Lower lobe of right lung (tissue), 2 donors: ENCODE data around the gene KIF3A. TPM values are rescaled to one million over a fixed set of nuclear protein-coding genes. Genes with fewer than 3 reads are reported as not detected.

Experiments used
- ATAC-seq, 2 donors: fragments of 200-7000 bp; cut with Tn5 transposase; one replicate each; pipeline ENCODE4 v1.9.1; 2020 to 2022; ENCODE audit warnings: mild to moderate bottlenecking in 2 of 2, moderate library complexity in 2 of 2
- DNase-seq: peaks from one replicate; pipeline ENCODE4 v3.0.0-alpha.2; 2020
- H3K27ac ChIP-seq: fragments of 200-600 bp; one replicate; pipeline ENCODE4 v1.8.0; 2022
- H3K27me3 ChIP-seq: fragments of 200-600 bp; one replicate; pipeline ENCODE4 v1.8.0; 2022; ENCODE audit warnings: low read depth
- H3K36me3 ChIP-seq: fragments of 200-600 bp; one replicate; pipeline ENCODE4 v1.8.0; 2022; ENCODE audit warnings: mild to moderate bottlenecking
- H3K4me1 ChIP-seq: fragments of 200-600 bp; one replicate; pipeline ENCODE4 v1.8.0; 2022
- H3K4me3 ChIP-seq: fragments of 200-600 bp; one replicate; pipeline ENCODE4 v1.8.0; 2022; ENCODE audit warnings: mild to moderate bottlenecking
- H3K9me3 ChIP-seq: fragments of 200-600 bp; one replicate; pipeline ENCODE4 v1.8.0; 2022
- intact Hi-C: fragments of 100-400 bp; cut with DNase I; formaldehyde crosslinking; loops from one replicate; pipeline ENCODE4 v1.11.0; 2022
- total RNA-seq: library from RNA; stranded (reverse); fragmentation: NEBNext Ultra II Directional; extraction: Animal tissue kit (Norgen Biotek cat#: 25700); gene quantifications from one replicate; pipeline ENCODE4 v1.2.1, GENCODE V29; 2021
- TF ChIP-seq, protein P1 (sequence below): fragments of 200-600 bp; IDR thresholded peaks from one replicate; pipeline ENCODE4 v1.8.0; 2022; ENCODE audit warnings: antibody characterized with exemption, mild to moderate bottlenecking
- donor health status: DM: no; HTN: yes; CAD: no; lungs with severe emphysema.

KIF3A gene
- total RNA-seq, 1 donor from 2014 or later = 10.8 TPM

GRCh38 chr5:132688536-132689339 lies 48.6 kb downstream of the KIF3A start:
- H3K4me3 ChIP-seq = no peak overlapping the region
- TF ChIP-seq, protein P1, sequence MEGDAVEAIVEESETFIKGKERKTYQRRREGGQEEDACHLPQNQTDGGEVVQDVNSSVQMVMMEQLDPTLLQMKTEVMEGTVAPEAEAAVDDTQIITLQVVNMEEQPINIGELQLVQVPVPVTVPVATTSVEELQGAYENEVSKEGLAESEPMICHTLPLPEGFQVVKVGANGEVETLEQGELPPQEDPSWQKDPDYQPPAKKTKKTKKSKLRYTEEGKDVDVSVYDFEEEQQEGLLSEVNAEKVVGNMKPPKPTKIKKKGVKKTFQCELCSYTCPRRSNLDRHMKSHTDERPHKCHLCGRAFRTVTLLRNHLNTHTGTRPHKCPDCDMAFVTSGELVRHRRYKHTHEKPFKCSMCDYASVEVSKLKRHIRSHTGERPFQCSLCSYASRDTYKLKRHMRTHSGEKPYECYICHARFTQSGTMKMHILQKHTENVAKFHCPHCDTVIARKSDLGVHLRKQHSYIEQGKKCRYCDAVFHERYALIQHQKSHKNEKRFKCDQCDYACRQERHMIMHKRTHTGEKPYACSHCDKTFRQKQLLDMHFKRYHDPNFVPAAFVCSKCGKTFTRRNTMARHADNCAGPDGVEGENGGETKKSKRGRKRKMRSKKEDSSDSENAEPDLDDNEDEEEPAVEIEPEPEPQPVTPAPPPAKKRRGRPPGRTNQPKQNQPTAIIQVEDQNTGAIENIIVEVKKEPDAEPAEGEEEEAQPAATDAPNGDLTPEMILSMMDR = no peak
- intact Hi-C loops = no loop called here
- no peaks in the 10 kb centered on the region for H3K4me1 ChIP-seq
- no peaks in the 10 kb centered on the region for H3K9me3 ChIP-seq
- DNase-seq (no peak), ATAC-seq (no peak)
- no peak overlapping the region for H3K27ac ChIP-seq
- no peaks in the 10 kb centered on the region for H3K27me3 ChIP-seq
- H3K36me3 ChIP-seq = no peaks in the 10 kb centered on the region

GRCh38 chr5:132687995-132688394 lies 49.4 kb downstream of the KIF3A start:
- ATAC-seq (no peak), DNase-seq (no peak)
- Histone ChIP-seq H3K36me3 (no peaks in the 10 kb centered on the region), H3K4me1 (no peaks in the 10 kb centered on the region), H3K27me3 (no peaks in the 10 kb centered on the region), H3K27ac (no peak overlapping the region), H3K9me3 (no peaks in the 10 kb centered on the region), H3K4me3 (no peak overlapping the region)
- intact Hi-C loops = no loop called here
- TF ChIP-seq, protein P1 = no peak

- no peak for ATAC-seq
- TF ChIP-seq, protein P1 = no peak
- Histone ChIP-seq H3K4me3 (no peak overlapping the region), H3K9me3 (no peaks in the 10 kb centered on the region), H3K27ac (no peak overlapping the region), H3K27me3 (no peaks in the 10 kb centered on the region), H3K4me1 (no peaks in the 10 kb centered on the region), H3K36me3 (no peaks in the 10 kb centered on the region)
- DNase-seq = no peak
- intact Hi-C loops = no loop called here
Observed at GRCh38 chr5:132686193-132686592, 51.2 kb downstream of the KIF3A start.

- Histone ChIP-seq H3K36me3 (no peaks in the 10 kb centered on the region), H3K4me3 (no peak overlapping the region), H3K9me3 (no peaks in the 10 kb centered on the region), H3K27ac (no peak overlapping the region), H3K27me3 (no peaks in the 10 kb centered on the region), H3K4me1 (no peaks in the 10 kb centered on the region)
- TF ChIP-seq, protein P1 = no peak
- DNase-seq (no peak), ATAC-seq (no peak)
- intact Hi-C loops = no loop called here
Observed at GRCh38 chr5:132684922-132685720, 52.2 kb downstream of the KIF3A start.

DNA sequence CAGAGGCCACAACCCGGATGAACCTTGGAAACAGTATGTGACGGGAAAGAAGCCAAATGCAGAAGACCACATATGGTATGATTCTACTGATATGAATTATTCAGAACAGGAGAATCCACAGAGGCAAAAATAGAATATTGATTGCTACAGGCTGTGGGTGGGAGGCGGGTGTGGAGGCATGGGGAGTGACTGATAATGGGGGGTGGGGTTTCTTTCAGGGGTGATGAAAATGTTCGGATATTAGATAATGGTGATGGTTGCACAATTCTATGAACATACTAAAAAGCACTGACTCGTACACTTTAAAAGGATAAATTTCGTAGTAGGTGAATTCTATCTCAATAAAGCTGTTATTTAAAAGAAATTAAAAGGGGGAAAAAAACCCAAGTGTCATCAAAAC lies 52.9 kb downstream of the KIF3A start:
- intact Hi-C loops = no loop called here
- H3K4me1 ChIP-seq = no peaks in the 10 kb centered on the region

More for the DNA sequence above, 52.9 kb downstream of the KIF3A start:
- H3K27me3 ChIP-seq = no peaks in the 10 kb centered on the region
- ATAC-seq = no peak
- TF ChIP-seq, protein P1 = no peak
- no peak for DNase-seq
- no peaks in the 10 kb centered on the region for H3K9me3 ChIP-seq
- no peak overlapping the region for H3K4me3 ChIP-seq
- H3K36me3 ChIP-seq = no peaks in the 10 kb centered on the region
- H3K27ac ChIP-seq = no peak overlapping the region
